ENCODE data around the gene HPSE2.

GRCh38 chr10:99084161-99084560, 151.5 kb downstream of the HPSE2 start:
- TF ChIP-seq POLR2AphosphoS5 (IDR thresholded peaks at IDR 0.05; ENCODE audit: low read depth, low read length) (no peak), POLR2A (IDR thresholded peaks at IDR 0.05; ENCODE audit: low read depth, low read length) (no peak), SPI1 (IDR thresholded peaks at IDR 0.05; ENCODE audit: low read depth, low read length) (no peak)

Data from GM12891 (cell line).